B cell (primary cell): Measurements from ENCODE around the gene MBTPS2. TPM values are rescaled to one million over a fixed set of nuclear protein-coding genes. Genes with fewer than 3 reads are reported as not detected.

Experiments
- ATAC-seq: fragments of 200-7000 bp; cut with Tn5 transposase; one replicate; pipeline ENCODE4 v1.10.0; 2021; ENCODE audit warnings: low read depth, mild to moderate bottlenecking, moderate number of reproducible peaks, moderate library complexity
- CTCF ChIA-PET: fragments of 350-600 bp; sonication (Branson Sonifier 250); formaldehyde crosslinking; loops from one replicate; lab custom pipeline; 2021; ENCODE audit warnings: antibody characterized with exemption, inconsistent platforms; lab: Charles Lee
- POLR2A ChIA-PET: fragments of 350-600 bp; sonication (Branson Sonifier 250); formaldehyde crosslinking; loops from one replicate; lab custom pipeline; 2021; ENCODE audit warnings: antibody characterized with exemption; lab: Charles Lee
- DNase-seq: peaks from one replicate; pipeline ENCODE4 v3.0.0; 2013
- H2AFZ ChIP-seq: 2 replicates; pipeline ENCODE4 v1.6.1; 2012; ENCODE audit warnings: mild to moderate bottlenecking, low read depth, low read length; ENCODE audit not compliant: insufficient read depth, poor library complexity, severe bottlenecking
- H3K27ac ChIP-seq, 2 donors: 1 replicate in 1 of 2; 2 replicates in 1 of 2; pipeline ENCODE4 v1.5.1; 2012 to 2013; ENCODE audit warnings: low read length in 2 of 2, mild to moderate bottlenecking in 2 of 2, moderate library complexity in 1 of 2
- H3K27me3 ChIP-seq, 4 experiments: fragments of 200-600 bp in 1 of 4; sonication (generic) in 1 of 4; replicated peaks in 1 of 4; 1 replicate in 2 of 4; 2 replicates in 2 of 4; pipeline versions ENCODE4 v1.6.1 to v1.7.0; 2013 to 2016; ENCODE audit warnings: low read length in 3 of 4, mild to moderate bottlenecking in 2 of 4, mixed read lengths in 1 of 4, moderate library complexity in 1 of 4; ENCODE audit not compliant: insufficient read depth in 4 of 4, control insufficient read depth in 3 of 4; ENCODE audit errors: control extremely low read depth in 1 of 4
- H3K36me3 ChIP-seq, 2 experiments: replicated peaks in 1 of 2; 1 replicate in 1 of 2; 2 replicates in 1 of 2; pipeline versions ENCODE4 v1.6.1 to v1.7.1; 2013; ENCODE audit warnings: low read length in 1 of 2; ENCODE audit not compliant: insufficient read depth in 2 of 2, control insufficient read depth in 1 of 2; ENCODE audit errors: control extremely low read depth in 1 of 2, extremely low read depth in 1 of 2
- H3K4me1 ChIP-seq, 2 donors: fragments of 200-600 bp in 1 of 2; sonication (generic) in 1 of 2; 1 replicate in 1 of 2; 2 replicates in 1 of 2; pipeline versions ENCODE4 v1.5.1 to v1.6.1; 2013 to 2017; ENCODE audit warnings: low read length in 2 of 2; ENCODE audit not compliant: control insufficient read depth in 2 of 2, insufficient read depth in 2 of 2
- H3K4me2 ChIP-seq: replicated peaks from 2 replicates; pipeline ENCODE3; 2012; ENCODE audit warnings: mild to moderate bottlenecking, low read depth, low read length; ENCODE audit not compliant: poor library complexity, severe bottlenecking
- H3K4me3 ChIP-seq, 5 experiments: fragments of 200-600 bp in 1 of 5; sonication (generic) in 1 of 5; 1 replicate in 3 of 5; 2 replicates in 2 of 5; pipeline versions ENCODE4 v1.5.1 to v1.7.0; 2011 to 2016; ENCODE audit warnings: low read length in 4 of 5, mild to moderate bottlenecking in 4 of 5, low read depth in 2 of 5, control low read depth in 1 of 5, moderate library complexity in 1 of 5; ENCODE audit not compliant: insufficient read depth in 1 of 5; ENCODE audit errors: control extremely low read depth in 1 of 5, extremely low read depth in 1 of 5
- H3K79me2 ChIP-seq: fragments of 200-600 bp; sonication (generic); one replicate; pipeline ENCODE4 v1.6.0; 2016; ENCODE audit warnings: low read length; ENCODE audit not compliant: control insufficient read depth, insufficient read depth
- H3K9ac ChIP-seq: fragments of 200-600 bp; sonication (generic); 2 replicates; pipeline ENCODE4 v1.6.1; 2017; ENCODE audit warnings: mild to moderate bottlenecking, low read length, moderate library complexity
- H3K9me3 ChIP-seq, 3 donors: one replicate each; pipeline versions ENCODE4 v1.6.1 to v1.7.1; 2013; ENCODE audit warnings: low read length in 2 of 3; ENCODE audit not compliant: control insufficient read depth in 2 of 3, insufficient read depth in 1 of 3; ENCODE audit errors: control extremely low read depth in 1 of 3
- H4K20me1 ChIP-seq: 2 replicates; pipeline ENCODE4 v1.6.0; 2012; ENCODE audit warnings: mild to moderate bottlenecking, low read length; ENCODE audit not compliant: insufficient read depth, control insufficient read depth, poor library complexity, severe bottlenecking
- H3K27ac Mint-ChIP-seq: one replicate; pipeline ENCODE4 v1.8.0; 2021; ENCODE audit warnings: mixed read lengths
- H3K27me3 Mint-ChIP-seq: one replicate; pipeline ENCODE4 v1.8.0; 2021; ENCODE audit warnings: mixed read lengths
- H3K4me1 Mint-ChIP-seq: one replicate; pipeline ENCODE4 v1.8.0; 2021; ENCODE audit warnings: mixed read lengths
- H3K4me3 Mint-ChIP-seq: one replicate; pipeline ENCODE4 v1.8.0; 2021; ENCODE audit warnings: mixed read lengths
- H3K9me3 Mint-ChIP-seq: one replicate; pipeline ENCODE4 v1.8.0; 2022; ENCODE audit warnings: mixed read lengths; ENCODE audit not compliant: insufficient read depth
- EZH2 ChIP-seq: IDR thresholded peaks from 2 replicates; pipeline ENCODE4 v1.6.1; 2012; ENCODE audit warnings: borderline replicate concordance, low read depth, mild to moderate bottlenecking, moderate library complexity, low read length; ENCODE audit not compliant: insufficient read depth, poor library complexity, severe bottlenecking
- WGBS: methylation state at CpG from one replicate; pipeline ENCODE4 v1.1.5; 2013; ENCODE audit warnings: missing lambda C conversion rate; ENCODE audit not compliant: insufficient coverage; 5-methylcytosine and 5-hydroxymethylcytosine counted together
- intact Hi-C: fragments of 100-400 bp; cut with micrococcal nuclease; formaldehyde crosslinking; loops from one replicate; pipeline ENCODE4 v1.10.0; 2022
- polyA plus RNA-seq: library from polyadenylated mRNA; depleted of rRNA; stranded (reverse); fragments of >200 nt; gene quantifications from 2 replicates; pipeline ENCODE4 v1.2.3, GENCODE V29; 2012
- total RNA-seq, 2 donors: library from RNA; stranded (reverse); fragments of 120-200 nt in 1 of 2; gene quantifications; 1 replicate in 1 of 2; 2 replicates in 1 of 2; pipeline versions ENCODE4 v1.2.3 to v1.2.4, GENCODE V29; 2013 to 2022
- TF ChIP-seq, protein P1 (sequence below): fragments of 200-600 bp; IDR thresholded peaks from one replicate; pipeline ENCODE4 v1.8.0; 2022; ENCODE audit warnings: antibody characterized with exemption, mild to moderate bottlenecking

The MBTPS2 gene
- total and polyA plus RNA-seq, 2 donors (not counting 1 experiment from before 2014, with no cell fraction given), result 1.8 to 8.2 TPM

DNA sequence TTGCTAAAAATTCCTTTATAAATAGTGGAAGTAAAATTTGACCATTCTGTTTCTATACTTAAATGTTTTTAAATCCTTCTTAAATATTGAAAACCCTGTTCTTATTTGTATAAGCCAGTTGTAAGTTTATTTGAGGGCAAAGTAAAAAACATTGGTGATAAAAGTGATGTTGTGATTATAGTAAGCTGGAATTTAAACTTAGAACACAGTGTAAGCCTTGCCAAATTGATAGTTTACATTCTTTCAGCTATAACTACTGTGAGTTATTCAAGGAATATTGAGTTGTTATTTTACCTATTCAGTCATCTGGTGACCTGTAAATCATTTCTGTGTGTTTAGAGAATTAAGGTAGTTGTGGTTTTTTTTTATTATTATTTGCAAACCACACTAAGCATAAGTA lies 26.0 kb downstream of the MBTPS2 start:
- Histone ChIP-seq H3K9me3 (no peaks in the 10 kb centered on the region), H3K4me3 (no peak overlapping the region), H4K20me1 (no peaks in the 10 kb centered on the region), H3K27me3 (no peaks in the 10 kb centered on the region), H3K9ac (no peak overlapping the region), H3K79me2 (no peaks in the 10 kb centered on the region), H3K4me1 (no peaks in the 10 kb centered on the region), H2AFZ (no peak overlapping the region), H3K27ac (no peak overlapping the region), H3K36me3 (no peaks in the 10 kb centered on the region), H3K4me2 (no peak overlapping the region)
- intact Hi-C loops, result no loop called here
- Mint-ChIP-seq H3K27me3 (no peaks in the 10 kb centered on the region), H3K4me3 (no peak overlapping the region), H3K9me3 (no peaks in the 10 kb centered on the region), H3K4me1 (no peaks in the 10 kb centered on the region), H3K27ac (no peak overlapping the region)
- DNase-seq (no peak), ATAC-seq (no peak)
- POLR2A ChIA-PET, result no interaction called here
- TF ChIP-seq, protein P1, sequence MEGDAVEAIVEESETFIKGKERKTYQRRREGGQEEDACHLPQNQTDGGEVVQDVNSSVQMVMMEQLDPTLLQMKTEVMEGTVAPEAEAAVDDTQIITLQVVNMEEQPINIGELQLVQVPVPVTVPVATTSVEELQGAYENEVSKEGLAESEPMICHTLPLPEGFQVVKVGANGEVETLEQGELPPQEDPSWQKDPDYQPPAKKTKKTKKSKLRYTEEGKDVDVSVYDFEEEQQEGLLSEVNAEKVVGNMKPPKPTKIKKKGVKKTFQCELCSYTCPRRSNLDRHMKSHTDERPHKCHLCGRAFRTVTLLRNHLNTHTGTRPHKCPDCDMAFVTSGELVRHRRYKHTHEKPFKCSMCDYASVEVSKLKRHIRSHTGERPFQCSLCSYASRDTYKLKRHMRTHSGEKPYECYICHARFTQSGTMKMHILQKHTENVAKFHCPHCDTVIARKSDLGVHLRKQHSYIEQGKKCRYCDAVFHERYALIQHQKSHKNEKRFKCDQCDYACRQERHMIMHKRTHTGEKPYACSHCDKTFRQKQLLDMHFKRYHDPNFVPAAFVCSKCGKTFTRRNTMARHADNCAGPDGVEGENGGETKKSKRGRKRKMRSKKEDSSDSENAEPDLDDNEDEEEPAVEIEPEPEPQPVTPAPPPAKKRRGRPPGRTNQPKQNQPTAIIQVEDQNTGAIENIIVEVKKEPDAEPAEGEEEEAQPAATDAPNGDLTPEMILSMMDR, result no peak
- no peak for TF ChIP-seq EZH2
- CTCF ChIA-PET, result no interaction called here

DNA sequence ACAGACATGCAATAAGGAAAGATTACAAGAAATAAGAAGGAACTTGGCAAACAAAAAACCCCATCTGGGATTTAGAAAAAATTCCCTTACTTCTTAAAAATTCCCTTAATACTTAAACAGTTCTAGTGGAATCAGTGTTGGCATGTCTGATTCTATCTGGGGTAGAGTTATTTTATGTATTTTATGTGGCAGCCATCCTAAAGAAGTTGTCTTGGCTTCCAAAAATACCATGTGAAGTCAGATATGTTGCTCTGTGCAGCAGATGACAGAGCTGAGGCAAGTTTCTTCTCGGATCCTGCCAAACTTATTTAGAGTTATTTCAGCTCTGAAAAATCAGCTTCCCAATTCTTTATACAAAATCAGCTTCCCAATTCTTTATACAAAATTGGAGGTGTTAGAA lies 31.1 kb downstream of the MBTPS2 start:
- ChIA-PET POLR2A (no interaction called here), CTCF (no interaction called here)
- no CpG with 5 or more reads among the region's 1 CpG for WGBS
- H3K27ac ChIP-seq, result no peak overlapping the region
- H3K4me3 ChIP-seq, result no peak overlapping the region
- TF ChIP-seq EZH2, result no peak
- TF ChIP-seq, protein P1, result no peak
- intact Hi-C loops, result no loop called here
- ATAC-seq (no peak), DNase-seq (no peak)
- Mint-ChIP-seq H3K27me3 (no peaks in the 10 kb centered on the region), H3K4me3 (no peak overlapping the region), H3K4me1 (no peaks in the 10 kb centered on the region), H3K9me3 (no peaks in the 10 kb centered on the region), H3K27ac (no peak overlapping the region)
- no peak overlapping the region for H2AFZ ChIP-seq
- H3K79me2 ChIP-seq, result no peaks in the 10 kb centered on the region
- H3K9ac ChIP-seq, result no peak overlapping the region
- no peaks in the 10 kb centered on the region for H4K20me1 ChIP-seq
- H3K4me1 ChIP-seq, result no peaks in the 10 kb centered on the region
- no peaks in the 10 kb centered on the region for H3K36me3 ChIP-seq
- no peak overlapping the region for H3K4me2 ChIP-seq
- no peaks in the 10 kb centered on the region for H3K27me3 ChIP-seq
- no peaks in the 10 kb centered on the region for H3K9me3 ChIP-seq
